Bronchial epithelial cell (primary cell): Measurements from ENCODE around the gene PI4KA. TPM values are rescaled to one million over a fixed set of nuclear protein-coding genes. Genes with fewer than 3 reads are reported as not detected.

ENCODE experiments used
- DNase-seq: peaks from one replicate; pipeline ENCODE4 v3.0.0-alpha.2; 2010; ENCODE audit warnings: low read depth
- FAIRE-seq: peaks from 2 replicates; lab custom pipeline; 2011; peaks lifted over from hg19 to GRCh38; lab: Jason Lieb, UNC
- H3K27me3 ChIP-seq: 2 replicates; pipeline ENCODE4 v1.5.1; 2011; ENCODE audit warnings: low read length; ENCODE audit not compliant: control insufficient read depth, insufficient read depth
- H3K36me3 ChIP-seq: 2 replicates; pipeline ENCODE4 v1.5.1; 2011; ENCODE audit warnings: low read length; ENCODE audit not compliant: control insufficient read depth, insufficient read depth
- H3K4me3 ChIP-seq: 2 replicates; pipeline ENCODE4 v1.5.1; 2011; ENCODE audit warnings: mild to moderate bottlenecking, low read depth, low read length, control low read depth
- CTCF ChIP-seq: IDR thresholded peaks from 2 replicates; pipeline ENCODE4 v1.5.1; 2011; ENCODE audit warnings: mild to moderate bottlenecking, moderate library complexity, low read length, control low read depth, inconsistent platforms; ENCODE audit not compliant: insufficient read depth, severe bottlenecking
- total RNA-seq: library from RNA; depleted of rRNA; stranded (reverse); fragments of >200 nt; gene quantifications from 2 replicates; pipeline ENCODE4 v1.2.1, GENCODE V29; 2014

PI4KA gene
- total RNA-seq, 1 donor from 2014 or later: 9.5 TPM

- TF ChIP-seq CTCF: no peak
- no peaks in the 10 kb centered on the region for H3K27me3 ChIP-seq
- no peak for FAIRE-seq
Measured at GRCh38 chr22:20873214-20873613, 14.6 kb upstream of the PI4KA start.

GRCh38 chr22:20869234-20869633 is 10.6 kb upstream of the PI4KA start:
- no peak for DNase-seq

More at GRCh38 chr22:20873214-20873613, 14.6 kb upstream of the PI4KA start:
- Histone ChIP-seq H3K4me3 (no peak overlapping the region), H3K36me3 (peaks cover 7% of the 10 kb centered on the region)
- DNase-seq: no peak

GRCh38 chr22:20868025-20868962 is 9.7 kb upstream of the PI4KA start:
- H3K36me3 ChIP-seq: peaks cover 7% of the 10 kb centered on the region
- H3K27me3 ChIP-seq: no peaks in the 10 kb centered on the region
- H3K4me3 ChIP-seq: no peak overlapping the region
- DNase-seq: no peak
- TF ChIP-seq CTCF: no peak
- peak; percentile 23 for FAIRE-seq

More at GRCh38 chr22:20869234-20869633, 10.6 kb upstream of the PI4KA start:
- Histone ChIP-seq H3K4me3 (no peak overlapping the region), H3K27me3 (no peaks in the 10 kb centered on the region), H3K36me3 (peaks cover 6% of the 10 kb centered on the region)
- no peak for TF ChIP-seq CTCF
- FAIRE-seq: no peak

- FAIRE-seq: no peak
- Histone ChIP-seq H3K27me3 (no peaks in the 10 kb centered on the region), H3K4me3 (no peak overlapping the region), H3K36me3 (peaks cover 7% of the 10 kb centered on the region)
- no peak for TF ChIP-seq CTCF
- DNase-seq: no peak
Measured at GRCh38 chr22:20867179-20868024, 8.8 kb upstream of the PI4KA start.

GRCh38 chr22:20866736-20867135 is 8.1 kb upstream of the PI4KA start:
- Histone ChIP-seq H3K4me3 (no peak overlapping the region), H3K27me3 (no peaks in the 10 kb centered on the region), H3K36me3 (peaks cover 7% of the 10 kb centered on the region)
- no peak for TF ChIP-seq CTCF
- FAIRE-seq: no peak
- no peak for DNase-seq
